Astrocyte of the cerebellum (primary cell): ENCODE measurements around the gene ENOX1.

Experiments used
- DNase-seq: peaks from one replicate; pipeline ENCODE4 v3.0.0-alpha.2; 2011; ENCODE audit warnings: low read depth
- H3K4me3 ChIP-seq: 2 replicates; pipeline ENCODE4 v1.5.1; 2011; ENCODE audit warnings: mild to moderate bottlenecking, low read depth, low read length, moderate library complexity
- in situ Hi-C: cut with HindIII; loops from 2 replicates; pipeline ENCODE4 v1.10.0; 2017; ENCODE audit warnings: low sequenced_read_pairs
- TF ChIP-seq, protein P1 (sequence below): IDR thresholded peaks from 2 replicates; pipeline ENCODE4 v1.5.1; 2012; ENCODE audit warnings: low read length, low read depth, moderate library complexity, mild to moderate bottlenecking; ENCODE audit errors: missing control alignments

ENOX1 gene

GRCh38 chr13:43368003-43368402, 418.8 kb downstream of the ENOX1 start:
- TF ChIP-seq, protein P1, sequence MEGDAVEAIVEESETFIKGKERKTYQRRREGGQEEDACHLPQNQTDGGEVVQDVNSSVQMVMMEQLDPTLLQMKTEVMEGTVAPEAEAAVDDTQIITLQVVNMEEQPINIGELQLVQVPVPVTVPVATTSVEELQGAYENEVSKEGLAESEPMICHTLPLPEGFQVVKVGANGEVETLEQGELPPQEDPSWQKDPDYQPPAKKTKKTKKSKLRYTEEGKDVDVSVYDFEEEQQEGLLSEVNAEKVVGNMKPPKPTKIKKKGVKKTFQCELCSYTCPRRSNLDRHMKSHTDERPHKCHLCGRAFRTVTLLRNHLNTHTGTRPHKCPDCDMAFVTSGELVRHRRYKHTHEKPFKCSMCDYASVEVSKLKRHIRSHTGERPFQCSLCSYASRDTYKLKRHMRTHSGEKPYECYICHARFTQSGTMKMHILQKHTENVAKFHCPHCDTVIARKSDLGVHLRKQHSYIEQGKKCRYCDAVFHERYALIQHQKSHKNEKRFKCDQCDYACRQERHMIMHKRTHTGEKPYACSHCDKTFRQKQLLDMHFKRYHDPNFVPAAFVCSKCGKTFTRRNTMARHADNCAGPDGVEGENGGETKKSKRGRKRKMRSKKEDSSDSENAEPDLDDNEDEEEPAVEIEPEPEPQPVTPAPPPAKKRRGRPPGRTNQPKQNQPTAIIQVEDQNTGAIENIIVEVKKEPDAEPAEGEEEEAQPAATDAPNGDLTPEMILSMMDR = no peak
- in situ Hi-C loops = no loop called here
- no peak overlapping the region for H3K4me3 ChIP-seq
- DNase-seq = peak; percentile 37

DNA sequence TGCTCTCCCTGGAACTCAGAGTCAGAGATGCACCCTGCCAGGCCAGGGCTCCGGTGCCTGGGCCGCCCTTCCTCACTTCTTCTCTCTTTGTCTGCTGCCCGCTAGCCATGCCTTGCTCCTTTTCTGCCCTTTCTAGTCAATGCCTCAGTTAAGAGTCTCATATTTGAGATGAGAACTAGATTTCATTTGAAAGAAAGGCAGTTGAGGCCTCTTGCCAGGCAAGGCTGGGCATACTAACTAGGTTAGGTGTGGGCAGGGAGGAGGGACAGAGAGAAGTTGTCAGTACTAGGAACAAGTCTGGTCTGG, 421.8 kb downstream of the ENOX1 start:
- in situ Hi-C loops = no loop called here
- no peak overlapping the region for H3K4me3 ChIP-seq
- no peak for DNase-seq
- TF ChIP-seq, protein P1 = no peak

DNA sequence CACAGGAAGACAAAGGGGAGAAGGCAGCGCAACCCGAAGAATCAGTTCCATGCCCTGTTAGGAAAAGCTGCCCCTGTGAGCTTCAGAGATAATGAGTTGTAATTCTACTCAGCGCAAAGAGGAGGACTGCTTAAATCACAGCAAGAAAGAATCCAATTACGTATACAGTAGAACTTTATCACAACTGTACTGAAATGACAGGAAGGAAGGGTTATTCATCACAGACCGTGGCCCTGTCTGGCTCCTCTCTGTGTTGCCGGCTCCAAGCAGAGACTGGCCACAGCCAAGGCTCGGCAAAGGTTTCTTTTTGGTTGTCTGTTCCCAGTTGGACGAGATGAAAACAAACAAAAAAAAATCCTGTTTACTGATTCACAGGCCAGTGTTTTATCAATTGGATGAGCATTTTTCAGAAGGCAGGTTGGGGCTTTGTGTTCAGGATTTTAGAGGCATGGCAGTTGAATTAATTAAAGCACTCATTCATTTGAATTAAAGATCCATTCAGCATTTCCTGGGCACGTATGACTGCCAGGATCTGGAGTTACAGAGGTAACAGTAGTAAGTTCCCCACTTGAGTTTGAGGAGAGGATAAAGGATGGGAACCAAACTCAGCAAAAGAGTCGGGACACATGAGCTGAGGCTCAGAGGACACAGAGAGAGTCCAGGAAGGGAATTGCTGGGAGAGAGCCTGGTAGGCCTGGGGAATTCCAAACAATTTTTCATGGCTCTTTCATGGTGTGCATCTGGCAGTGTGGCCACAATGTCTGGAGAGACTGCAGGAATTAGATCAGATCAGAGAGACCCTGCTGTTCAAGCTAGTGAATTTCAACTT, 422.3 kb downstream of the ENOX1 start:
- TF ChIP-seq, protein P1 = no peak
- peak; percentile 65 for DNase-seq
- H3K4me3 ChIP-seq = no peak overlapping the region
- in situ Hi-C loops = no loop called here

GRCh38 chr13:43363156-43363953, 423.4 kb downstream of the ENOX1 start:
- no peak overlapping the region for H3K4me3 ChIP-seq
- peak; percentile 41 for DNase-seq
- TF ChIP-seq, protein P1 = no peak
- in situ Hi-C loops = no loop called here

GRCh38 chr13:43362556-43362955, 424.2 kb downstream of the ENOX1 start:
- H3K4me3 ChIP-seq = no peak overlapping the region
- in situ Hi-C loops = no loop called here
- no peak for DNase-seq
- TF ChIP-seq, protein P1 = no peak

DNA sequence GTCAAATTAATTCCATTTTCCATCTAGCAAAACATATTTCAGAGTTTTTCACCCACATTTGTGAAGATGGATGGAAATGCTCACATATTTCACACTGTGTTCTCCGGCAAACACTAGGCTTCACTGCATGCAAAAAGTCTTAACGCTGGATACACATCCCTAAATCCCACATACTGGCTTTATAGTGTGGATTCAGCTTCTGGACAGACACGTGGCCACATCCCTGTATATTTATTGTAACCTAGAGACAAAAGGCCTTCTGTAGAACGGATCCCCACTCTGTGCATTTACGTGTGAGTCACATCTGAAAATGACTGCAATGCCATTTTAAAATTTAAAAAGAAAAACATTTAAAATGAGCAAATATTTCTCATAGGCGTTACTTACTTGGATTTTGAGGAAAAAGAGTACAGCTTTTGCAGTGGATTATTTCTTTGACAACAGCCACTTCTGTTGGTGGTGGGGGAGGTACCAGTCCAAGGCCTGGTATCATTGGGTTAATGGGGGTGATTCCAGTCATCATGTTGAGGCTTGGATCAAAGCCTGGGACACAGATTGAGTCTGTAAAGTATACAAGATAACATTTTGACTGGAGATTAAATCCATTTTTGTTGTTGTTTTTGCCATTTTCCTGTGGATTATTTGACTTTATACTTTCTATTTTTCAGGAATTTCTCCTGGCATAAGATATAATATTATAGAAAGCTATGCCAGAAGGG, 425.7 kb downstream of the ENOX1 start:
- in situ Hi-C loops = no loop called here

More for the DNA sequence above, 425.7 kb downstream of the ENOX1 start:
- no peak for DNase-seq
- no peak overlapping the region for H3K4me3 ChIP-seq
- TF ChIP-seq, protein P1 = no peak
